ENCODE results near the gene ZNF837.

DNA sequence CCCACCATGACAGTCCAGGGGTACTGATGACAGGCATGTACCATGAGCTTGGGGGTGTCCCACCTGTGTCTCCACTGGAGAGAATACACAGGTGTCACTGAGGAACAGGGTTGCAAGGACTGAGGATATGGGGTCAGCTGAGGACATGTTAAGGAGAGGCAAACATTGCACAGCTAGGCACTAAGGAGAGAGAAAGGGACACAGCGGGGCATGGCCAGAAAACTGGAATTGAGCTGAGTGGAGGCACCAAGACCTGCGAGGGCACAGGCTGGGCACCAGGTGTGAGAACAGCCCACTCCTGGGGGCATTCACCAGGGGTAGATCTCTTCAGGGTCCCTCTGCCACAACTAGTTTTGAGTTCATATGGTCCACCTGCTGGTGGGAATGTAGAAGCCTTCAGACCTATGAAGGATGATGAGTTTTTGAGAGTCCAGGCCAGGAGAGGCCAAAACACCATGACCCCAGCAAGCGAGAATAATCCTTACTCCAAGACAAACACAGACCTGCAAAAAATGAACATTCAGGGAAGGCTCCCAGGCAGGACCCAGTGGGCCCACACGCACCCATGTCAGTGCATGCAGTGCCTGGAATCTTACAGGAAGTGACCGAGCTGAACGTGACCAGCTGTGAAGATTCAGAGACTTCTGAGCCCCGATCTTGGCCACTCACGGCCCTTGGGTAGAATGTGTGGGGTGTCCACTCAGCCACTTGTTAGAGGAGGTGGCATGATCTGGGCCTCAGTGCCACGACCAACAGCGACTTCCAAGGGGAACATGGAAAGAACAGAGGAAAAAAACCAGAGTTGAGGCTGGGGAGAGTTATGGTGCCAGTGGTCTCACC lies 26.2 kb upstream of the ZNF837 start:
- TF ChIP-seq, protein P1, sequence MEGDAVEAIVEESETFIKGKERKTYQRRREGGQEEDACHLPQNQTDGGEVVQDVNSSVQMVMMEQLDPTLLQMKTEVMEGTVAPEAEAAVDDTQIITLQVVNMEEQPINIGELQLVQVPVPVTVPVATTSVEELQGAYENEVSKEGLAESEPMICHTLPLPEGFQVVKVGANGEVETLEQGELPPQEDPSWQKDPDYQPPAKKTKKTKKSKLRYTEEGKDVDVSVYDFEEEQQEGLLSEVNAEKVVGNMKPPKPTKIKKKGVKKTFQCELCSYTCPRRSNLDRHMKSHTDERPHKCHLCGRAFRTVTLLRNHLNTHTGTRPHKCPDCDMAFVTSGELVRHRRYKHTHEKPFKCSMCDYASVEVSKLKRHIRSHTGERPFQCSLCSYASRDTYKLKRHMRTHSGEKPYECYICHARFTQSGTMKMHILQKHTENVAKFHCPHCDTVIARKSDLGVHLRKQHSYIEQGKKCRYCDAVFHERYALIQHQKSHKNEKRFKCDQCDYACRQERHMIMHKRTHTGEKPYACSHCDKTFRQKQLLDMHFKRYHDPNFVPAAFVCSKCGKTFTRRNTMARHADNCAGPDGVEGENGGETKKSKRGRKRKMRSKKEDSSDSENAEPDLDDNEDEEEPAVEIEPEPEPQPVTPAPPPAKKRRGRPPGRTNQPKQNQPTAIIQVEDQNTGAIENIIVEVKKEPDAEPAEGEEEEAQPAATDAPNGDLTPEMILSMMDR (IDR thresholded peaks at IDR 0.05) = peak; percentile 77; the same call in 1 of the 2 replicates
- no peak; the same call in 1 of the 2 replicates for TF ChIP-seq POLR2AphosphoS5 (IDR thresholded peaks at IDR 0.05; ENCODE audit: low read depth, low read length)
- TF ChIP-seq TCF7L2 (IDR thresholded peaks at IDR 0.05; ENCODE audit: low read depth, low read length) = no peak
- TF ChIP-seq SIN3A (IDR thresholded peaks at IDR 0.05; ENCODE audit: borderline replicate concordance, insufficient read depth, low read depth, low read length) = no peak
